Measurements from ENCODE around the gene CALML6.

GRCh38 chr1:1941211-1941841, 26.3 kb downstream of the CALML6 start:
- TF ChIP-seq CTCF (tag by site-specific recombination; IDR thresholded peaks at IDR 0.05) = no peak
- TF ChIP-seq PRDM1 (tag by site-specific recombination; IDR thresholded peaks at IDR 0.05) = no peak
- TF ChIP-seq ZNF175 (tag by site-specific recombination; IDR thresholded peaks at IDR 0.05) = no peak
- TF ChIP-seq ZEB2 (tag by site-specific recombination; IDR thresholded peaks at IDR 0.05) = no peak
- no peak for TF ChIP-seq ZNF629 (tag by site-specific recombination; IDR thresholded peaks at IDR 0.05)
- TF ChIP-seq ZNF707 (tag by site-specific recombination; IDR thresholded peaks at IDR 0.05) = no peak
- TF ChIP-seq ZNF580 (tag by site-specific recombination; IDR thresholded peaks at IDR 0.05) = no peak
- no peak for TF ChIP-seq ZNF510 (tag by site-specific recombination; IDR thresholded peaks at IDR 0.05; ENCODE audit: insufficient replicate concordance)
- no peak for TF ChIP-seq REST (tag by site-specific recombination; IDR thresholded peaks at IDR 0.05)
- no peak for TF ChIP-seq ZSCAN5A (tag by site-specific recombination; IDR thresholded peaks at IDR 0.05)
- TF ChIP-seq ZIC2 (tag by site-specific recombination; IDR thresholded peaks at IDR 0.05) = no peak
- TF ChIP-seq ATF2 (tag by site-specific recombination; IDR thresholded peaks at IDR 0.05; ENCODE audit: low read depth) = no peak
